Fibroblast of skin of right biceps (primary cell): ENCODE results near the gene TBL1X.

ENCODE experiments used
- DNase-seq: peaks from one replicate; pipeline ENCODE4 v3.0.0-alpha.2; 2013

The TBL1X gene

DNA sequence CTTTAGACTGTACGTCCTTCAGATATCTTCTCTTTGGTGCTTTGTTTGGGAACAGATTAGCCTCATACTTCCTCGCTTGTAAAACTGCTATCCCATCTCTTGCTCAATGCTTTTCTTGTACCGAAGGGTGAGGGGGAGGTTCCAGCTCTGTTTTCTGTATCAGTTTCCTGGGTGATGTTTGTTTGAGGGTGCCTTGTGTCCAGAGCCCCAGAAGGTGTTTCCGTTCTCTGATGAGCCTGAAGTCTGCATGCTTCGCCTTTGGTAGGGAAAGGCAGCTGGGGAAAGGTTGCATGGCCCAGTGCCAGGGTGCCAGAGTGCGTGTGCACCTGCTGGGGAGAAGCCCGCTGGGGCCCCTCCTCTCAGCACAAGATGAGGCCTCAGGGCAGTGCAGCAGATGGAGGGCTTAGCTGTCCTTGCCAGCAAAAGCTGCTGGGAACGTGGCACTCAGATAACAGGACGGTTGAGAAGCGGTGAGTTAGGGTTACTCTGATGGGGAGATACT is 73.7 kb downstream of the TBL1X start:
- no peak for DNase-seq

DNA sequence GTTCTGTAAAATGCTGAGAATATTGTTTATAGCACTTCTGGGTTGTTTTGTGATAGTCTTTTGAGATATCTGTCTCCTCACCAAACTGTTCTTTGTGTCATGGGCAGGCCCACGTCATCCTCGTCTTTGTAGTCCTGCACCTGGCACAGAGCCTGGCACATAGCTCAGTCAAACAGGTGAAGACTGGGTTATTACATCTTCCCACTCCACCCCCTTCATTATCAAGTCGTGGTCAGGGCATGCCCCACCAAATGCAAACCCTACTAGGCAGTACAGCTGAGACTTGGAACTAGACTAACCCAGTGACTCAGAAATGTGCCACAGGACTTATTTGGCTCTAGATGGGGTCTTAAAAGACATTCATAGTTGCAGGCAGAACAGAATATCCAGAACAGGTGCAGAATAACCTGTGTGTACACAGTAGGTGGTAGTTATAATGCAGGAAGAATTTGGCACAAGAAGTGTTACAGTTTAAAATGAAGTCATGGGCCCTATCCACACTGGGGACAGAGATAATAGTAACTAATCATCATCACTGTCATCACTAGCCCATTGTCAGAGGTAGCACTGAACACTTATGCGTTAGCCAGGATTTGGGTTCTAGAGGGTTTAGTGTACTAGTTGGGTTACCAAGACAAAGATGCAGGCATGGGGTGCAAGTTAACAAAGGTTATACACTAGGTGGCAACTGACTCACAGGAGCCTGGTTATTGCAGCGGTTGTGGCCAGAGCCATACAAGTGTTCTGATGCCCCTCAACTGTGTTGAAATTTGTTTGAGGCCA is 74.9 kb downstream of the TBL1X start:
- DNase-seq, result no peak

DNA sequence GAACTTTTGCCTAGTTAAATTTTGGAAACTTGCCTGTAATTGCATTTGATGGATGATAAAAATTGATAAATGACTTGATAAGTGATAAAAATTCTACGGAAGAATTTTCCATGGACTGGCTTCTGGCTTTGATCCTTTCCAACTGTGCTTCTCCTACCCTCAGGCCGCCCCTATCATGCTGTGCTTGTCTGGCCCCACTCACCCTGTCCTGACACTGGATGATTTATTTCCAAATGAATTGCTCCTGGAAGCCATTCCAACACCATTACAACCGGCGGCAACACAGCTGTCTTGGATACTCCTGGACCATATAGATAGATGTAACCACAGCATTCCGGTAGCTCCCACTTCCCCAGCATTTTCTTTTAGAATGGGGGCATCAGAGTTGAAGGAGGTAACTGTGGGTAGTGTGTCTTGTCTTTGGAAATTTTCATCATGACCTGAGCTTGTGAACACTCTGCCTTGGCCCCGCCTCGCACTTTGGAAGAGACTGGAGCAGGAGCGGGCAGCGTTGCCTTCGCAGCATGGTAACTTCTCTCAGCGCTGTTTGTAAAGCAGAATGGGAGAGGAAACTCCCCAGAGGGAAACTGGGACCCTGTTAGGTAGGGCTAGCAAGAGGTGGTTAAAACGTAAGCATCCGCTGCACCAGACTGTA is 77.4 kb downstream of the TBL1X start:
- peak; percentile 44 for DNase-seq

- DNase-seq, result no peak
These were observed 77.9 kb downstream of the TBL1X start for GRCh38 chrX:9542761-9543111.

DNA sequence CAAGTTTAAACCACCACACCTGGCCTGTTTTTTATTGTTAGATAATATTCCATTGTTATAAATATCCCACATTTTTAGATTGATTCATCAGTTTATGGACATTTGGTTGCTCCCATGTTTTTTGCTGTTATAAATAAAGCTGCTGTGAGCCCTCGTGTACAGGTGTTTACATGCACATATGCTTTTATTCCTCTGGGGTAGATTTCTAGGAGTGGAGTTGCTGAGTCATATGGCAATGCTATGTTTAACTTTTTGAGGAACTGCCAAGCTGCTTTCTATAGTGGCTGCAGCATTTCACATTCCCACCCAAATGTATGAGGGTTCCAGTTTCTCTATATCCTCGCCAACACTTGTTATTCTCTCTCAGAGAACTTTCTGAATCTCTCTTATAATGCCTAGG is 90.5 kb downstream of the TBL1X start:
- peak; percentile 23 for DNase-seq

- no peak for DNase-seq
These were observed 92.2 kb downstream of the TBL1X start for GRCh38 chrX:9557091-9557490.

DNA sequence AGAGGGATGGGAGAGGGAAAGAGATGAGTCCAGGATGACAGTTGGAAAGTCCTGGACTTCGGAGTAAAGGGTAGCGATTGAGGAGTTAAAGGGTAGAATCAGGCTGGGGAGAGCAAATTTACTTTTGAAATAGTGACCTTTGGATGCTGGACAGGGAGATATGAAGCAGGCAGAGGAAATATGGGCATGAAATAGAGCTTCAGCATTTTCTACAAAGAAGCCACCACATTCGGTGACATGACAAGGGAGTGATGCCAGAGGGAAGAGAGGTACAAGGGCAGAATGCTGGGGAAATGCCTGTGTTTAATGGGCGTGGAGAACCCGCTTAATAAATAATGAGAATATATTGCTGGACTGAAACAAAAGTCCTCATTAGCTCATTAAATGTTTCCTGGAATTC is 92.7 kb downstream of the TBL1X start:
- DNase-seq, result no peak

DNA sequence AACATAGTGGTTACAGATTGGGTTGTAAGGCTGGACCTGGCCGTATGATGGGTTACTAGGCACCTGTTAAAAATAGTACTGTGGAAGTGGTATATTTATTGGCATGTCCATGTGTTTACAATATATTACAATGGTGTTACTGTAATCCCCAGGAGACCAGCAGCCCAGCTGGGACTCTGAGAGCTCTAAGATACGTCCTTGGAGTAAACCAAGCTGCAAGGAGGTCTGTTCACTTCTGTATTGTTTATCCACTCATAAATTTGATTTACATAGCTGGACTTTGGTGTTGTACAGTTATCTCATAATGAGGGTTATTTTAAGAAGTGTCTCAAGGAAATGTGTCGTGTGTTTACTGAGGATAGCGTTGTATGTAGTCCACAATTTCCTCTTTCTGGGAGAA is 93.8 kb downstream of the TBL1X start:
- no peak for DNase-seq

DNA sequence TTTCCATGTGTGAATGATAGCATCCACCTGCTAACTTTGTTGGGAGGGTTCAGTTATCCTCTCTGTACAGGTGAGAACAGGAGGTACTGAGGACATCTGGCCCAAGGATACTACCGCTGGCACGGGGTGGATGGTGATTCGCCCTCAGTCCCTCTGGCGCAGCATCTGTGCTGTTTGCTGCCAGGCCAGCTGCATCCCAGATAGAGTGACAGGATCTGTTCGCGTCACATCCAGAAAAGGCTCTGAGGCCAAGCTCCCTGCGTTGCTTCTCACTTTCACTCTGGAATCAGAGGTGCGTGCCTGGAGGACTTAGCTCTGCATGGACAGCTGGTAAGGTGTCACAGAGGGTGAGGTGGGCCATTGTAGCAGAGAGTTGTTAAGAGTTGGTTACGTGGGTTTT is 95.4 kb downstream of the TBL1X start:
- DNase-seq, result no peak

GRCh38 chrX:9561199-9561598 is 96.3 kb downstream of the TBL1X start:
- no peak for DNase-seq

DNA sequence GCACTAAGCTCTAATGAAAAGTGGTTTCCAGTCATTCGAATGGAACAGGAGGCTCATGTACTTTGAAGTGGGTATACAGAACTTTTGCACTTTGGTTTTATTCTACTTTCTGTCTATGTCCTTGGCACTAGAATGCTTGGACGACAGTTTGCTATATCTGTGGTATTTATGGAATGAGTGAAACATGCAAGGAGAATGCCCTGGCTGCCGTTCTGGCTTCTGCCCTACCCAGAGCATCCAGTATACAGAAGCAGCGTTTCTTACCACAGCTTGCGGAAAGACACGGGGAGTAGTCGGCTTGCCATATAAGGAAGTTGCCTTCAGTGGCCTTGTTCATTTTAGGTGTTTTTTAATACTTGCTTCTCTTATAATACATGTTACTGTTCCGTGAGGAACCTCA is 98.0 kb downstream of the TBL1X start:
- peak; percentile 88 for DNase-seq

- DNase-seq, result peak; percentile 94
These were observed 101.3 kb downstream of the TBL1X start for GRCh38 chrX:9566150-9566621.

GRCh38 chrX:9569876-9570301 is 105.0 kb downstream of the TBL1X start:
- DNase-seq, result peak; percentile 85

DNA sequence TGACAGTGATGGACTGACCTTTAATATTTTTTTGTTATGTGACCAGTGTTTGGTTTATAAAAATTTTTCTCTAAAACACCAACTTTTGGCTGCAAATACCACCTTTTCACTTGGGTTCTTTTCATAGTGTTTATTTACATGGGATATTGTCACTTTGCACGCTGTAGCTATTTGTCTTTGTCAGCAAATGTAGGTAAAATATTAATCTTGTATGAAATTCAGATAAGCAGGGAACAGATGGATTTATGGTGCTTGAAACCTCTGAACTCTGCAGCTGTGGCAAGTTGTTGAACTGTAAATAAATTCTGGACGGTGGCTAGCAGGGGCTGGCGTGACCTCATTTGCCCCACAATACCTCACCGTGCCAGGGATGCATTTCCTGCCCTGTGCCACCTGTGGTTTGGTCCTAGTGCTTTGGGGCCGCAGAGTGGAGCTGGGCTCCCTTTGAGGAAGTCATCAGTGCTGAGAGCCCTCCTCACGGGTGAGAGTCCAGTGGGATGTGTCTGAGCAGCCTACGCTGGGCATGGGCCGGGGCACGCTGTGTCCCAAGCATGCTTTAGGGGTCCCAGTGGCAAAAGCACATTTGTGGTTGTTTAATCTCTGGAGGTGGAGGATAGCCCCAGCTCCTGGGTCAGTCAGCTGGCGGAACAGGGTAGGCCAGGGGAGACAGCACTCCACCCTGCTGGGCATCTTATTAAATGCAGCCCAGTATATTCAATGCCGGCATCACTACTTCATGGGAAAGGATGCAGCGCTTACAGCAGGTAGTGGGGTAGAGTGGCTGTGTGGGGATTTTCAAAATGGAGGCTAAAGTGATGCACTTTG is 108.6 kb downstream of the TBL1X start:
- no peak for DNase-seq

DNA sequence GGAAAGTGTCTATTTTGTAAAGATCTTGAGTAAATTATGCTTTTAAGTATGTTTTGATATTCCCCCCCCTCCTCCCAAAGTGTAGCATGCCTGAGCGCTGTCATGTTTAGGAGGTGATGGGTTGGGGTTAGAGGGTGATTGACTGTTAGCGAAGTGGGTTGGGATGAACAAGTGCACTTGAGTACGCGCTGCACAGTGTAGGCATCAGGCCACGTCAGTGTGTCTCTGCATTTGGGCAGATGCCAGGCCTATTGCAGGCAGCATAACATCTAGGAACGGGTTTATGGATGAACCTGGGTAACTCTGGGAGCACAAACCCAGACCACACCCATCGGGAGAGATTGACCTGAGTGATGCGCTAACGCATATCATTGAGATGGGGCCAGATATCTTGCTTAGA is 111.2 kb downstream of the TBL1X start:
- DNase-seq, result no peak

GRCh38 chrX:9577555-9577954 is 112.7 kb downstream of the TBL1X start:
- DNase-seq, result no peak

- DNase-seq, result no peak
These were observed 113.4 kb downstream of the TBL1X start for GRCh38 chrX:9578083-9578779.

GRCh38 chrX:9581771-9582385 is 117.0 kb downstream of the TBL1X start:
- DNase-seq, result no peak

- DNase-seq, result no peak
These were observed 118.1 kb downstream of the TBL1X start for GRCh38 chrX:9582956-9583355.

DNA sequence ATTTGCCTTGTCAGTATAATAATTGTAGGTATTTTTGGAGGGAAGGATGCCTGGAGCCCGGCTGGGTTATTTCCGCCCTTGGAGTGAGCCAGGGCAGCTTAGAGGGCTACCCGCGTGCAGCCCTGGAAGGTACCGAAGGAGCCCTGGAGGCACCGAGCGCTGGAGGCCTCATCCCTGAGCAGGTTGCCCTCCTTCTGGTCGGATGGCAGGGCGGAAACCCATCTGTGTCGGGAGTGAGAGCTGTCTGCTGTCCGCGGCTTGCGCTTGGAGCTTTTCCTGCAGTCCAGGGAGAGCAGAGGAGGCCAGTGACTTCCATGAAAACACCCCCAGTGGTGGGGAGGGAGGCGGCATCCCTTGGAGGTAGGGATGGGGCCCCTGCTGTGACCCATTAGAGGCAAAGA is 122.1 kb downstream of the TBL1X start:
- DNase-seq, result no peak

GRCh38 chrX:9587642-9588041 is 122.8 kb downstream of the TBL1X start:
- peak; percentile 56 for DNase-seq

DNA sequence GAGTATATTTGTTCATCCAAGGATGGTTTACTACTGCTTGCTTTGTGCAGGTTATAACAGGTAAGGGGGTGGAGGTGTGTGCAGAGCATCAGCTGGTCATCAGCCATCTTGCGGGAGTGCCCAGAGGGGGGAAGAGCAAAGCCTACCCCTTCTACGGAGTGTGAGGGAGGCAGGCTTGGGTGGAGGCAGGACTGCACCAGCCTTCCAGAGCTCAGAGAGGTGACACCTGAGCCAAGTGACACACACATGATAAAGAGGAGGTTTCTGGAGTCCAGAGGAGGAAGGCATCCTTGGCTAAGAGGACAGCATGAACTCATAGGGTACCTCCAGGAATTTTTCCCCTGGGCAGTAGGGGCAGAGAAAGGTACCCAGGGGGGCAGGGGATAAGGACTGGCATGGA is 126.6 kb downstream of the TBL1X start:
- DNase-seq, result no peak
